ENCODE data around the gene C1QL4.
"Not testable (repeated sequence)": the region's sequence is repeated elsewhere in the genome, so short reads cannot be mapped to it uniquely, and the experiment has no call there.

Gene C1QL4

DNA sequence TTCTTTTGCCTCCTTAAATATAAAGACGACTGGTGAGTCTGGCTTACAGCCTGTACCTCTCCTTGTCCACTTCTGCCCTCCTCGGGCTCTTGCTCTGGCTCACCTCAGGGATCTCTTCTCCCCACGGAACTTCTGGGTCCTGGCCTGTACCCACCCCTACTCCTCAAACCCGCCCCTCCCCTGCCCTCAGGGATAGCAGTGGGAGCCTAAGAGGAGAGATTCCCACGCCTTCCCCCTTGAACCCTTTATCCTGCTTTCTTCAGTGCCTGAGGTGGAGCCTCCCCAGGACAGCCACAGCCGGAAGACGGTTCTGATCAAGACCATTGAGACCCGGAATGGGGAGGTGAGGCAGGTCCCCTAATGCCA, 39.3 kb downstream of the C1QL4 start:
- no peak for DNase-seq

DNA sequence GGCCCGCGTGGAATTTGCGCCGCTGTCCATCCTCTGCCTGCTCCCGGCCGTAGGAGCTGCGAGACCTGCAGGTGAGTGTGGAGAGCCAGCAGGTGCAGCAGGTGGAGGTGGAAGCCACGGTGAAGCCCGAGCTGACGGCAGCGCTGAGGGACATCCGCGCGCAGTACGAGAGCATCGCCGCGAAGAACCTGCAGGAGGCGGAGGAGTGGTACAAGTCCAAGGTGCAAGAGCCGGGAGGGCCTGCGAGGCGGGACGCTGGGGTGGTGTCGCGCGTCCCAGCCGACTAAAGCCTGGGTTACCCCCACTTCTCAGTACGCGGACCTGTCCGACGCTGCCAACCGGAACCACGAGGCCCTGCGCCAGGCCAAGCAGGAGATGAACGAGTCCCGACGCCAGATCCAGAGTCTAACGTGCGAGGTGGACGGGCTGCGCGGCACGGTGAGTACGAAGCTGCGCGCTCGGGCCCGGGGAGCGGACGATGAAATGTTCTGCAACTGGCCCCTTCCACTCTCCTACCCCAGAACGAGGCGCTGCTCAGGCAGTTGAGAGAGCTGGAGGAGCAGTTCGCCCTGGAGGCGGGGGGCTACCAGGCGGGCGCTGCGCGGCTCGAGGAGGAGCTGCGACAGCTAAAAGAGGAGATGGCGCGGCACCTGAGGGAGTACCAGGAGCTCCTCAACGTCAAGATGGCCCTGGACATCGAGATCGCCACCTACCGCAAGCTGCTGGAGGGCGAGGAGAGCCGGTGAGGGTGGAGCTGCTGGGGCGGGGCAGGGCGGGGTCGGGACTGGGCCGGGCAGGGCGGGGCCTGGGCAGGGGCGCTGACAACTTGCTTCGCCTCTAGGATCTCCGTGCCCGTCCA, 39.9 kb downstream of the C1QL4 start:
- no peak for DNase-seq

DNA sequence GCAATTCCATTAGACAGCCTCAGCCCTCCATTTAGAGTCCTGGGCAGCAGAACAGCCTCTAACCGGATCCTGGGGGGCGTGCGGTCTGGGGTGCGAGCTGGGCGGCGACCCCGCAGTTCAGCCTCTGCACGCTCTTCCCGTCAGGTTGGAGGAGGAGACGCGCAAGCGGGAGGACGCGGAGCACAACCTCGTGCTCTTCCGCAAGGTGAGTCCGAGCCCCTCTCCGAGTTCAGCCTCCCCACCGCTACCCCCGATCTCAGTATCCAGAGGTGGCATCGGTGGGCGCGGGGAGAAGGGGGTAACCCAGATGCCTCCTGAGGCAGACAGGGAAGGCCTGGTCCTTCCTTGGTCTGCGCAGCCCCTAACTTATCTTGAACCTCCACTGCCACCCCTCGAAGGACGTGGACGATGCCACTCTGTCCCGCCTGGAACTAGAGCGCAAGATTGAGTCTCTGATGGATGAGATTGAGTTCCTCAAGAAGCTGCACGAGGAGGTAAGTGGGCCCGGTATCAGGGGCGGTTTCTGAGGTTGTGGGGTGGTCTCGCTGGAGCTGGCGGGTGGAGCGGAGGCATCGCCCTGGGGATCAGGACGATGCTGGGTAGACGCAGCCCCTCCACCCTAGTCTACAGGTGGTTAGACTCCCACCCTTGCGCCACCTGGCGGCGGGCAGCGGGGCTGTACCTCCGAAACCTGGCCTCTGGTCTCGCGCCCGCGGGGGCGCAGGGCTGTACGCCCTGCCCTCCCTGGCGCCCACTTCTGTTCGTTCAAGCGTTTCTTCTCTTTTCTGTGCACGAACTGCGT, 40.8 kb downstream of the C1QL4 start:
- peak; percentile 75 for DNase-seq

DNA sequence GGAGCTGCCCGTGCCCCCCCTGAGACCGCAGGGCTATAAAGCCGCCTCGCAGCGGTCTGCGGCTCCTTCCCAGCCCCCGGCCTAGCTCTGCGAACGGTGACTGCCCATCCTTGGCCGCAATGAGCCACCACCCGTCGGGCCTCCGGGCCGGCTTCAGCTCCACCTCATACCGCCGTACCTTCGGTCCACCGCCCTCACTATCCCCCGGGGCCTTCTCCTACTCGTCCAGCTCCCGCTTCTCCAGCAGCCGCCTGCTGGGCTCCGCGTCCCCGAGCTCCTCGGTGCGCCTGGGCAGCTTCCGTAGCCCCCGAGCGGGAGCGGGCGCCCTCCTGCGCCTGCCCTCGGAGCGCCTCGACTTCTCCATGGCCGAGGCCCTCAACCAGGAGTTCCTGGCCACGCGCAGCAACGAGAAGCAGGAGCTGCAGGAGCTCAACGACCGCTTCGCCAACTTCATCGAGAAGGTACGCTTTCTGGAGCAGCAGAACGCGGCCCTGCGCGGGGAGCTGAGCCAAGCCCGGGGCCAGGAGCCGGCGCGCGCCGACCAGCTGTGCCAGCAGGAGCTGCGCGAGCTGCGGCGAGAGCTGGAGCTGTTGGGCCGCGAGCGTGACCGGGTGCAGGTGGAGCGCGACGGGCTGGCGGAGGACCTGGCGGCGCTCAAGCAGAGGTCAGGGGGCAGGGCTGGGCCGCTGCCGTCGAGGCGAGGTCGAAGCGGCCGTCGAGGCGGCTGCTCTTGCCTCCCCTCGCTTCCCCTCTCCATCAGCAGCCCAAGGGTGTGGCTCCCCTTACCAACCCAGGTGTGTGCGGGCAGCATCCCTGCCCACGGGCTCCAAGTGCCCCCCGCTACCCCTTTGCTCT, 41.7 kb downstream of the C1QL4 start, which contains the start of gene PRPH:
Gene PRPH (plus strand): TSS at position 66 of the 855 bp plus-strand sequence. CDS start 54 bp downstream, at position 120.
- DNase-seq: peak; percentile 31

GRCh38 chr12:49294804-49295081, 42.2 kb downstream of the C1QL4 start:
- DNase-seq: no peak

- no peak for DNase-seq
These were observed 42.7 kb downstream of the C1QL4 start for GRCh38 chr12:49294086-49294803.

- no peak for DNase-seq
These were observed 43.7 kb downstream of the C1QL4 start for GRCh38 chr12:49293056-49293956.

- DNase-seq: no peak
These were observed 44.3 kb downstream of the C1QL4 start for GRCh38 chr12:49292729-49293055.

DNA sequence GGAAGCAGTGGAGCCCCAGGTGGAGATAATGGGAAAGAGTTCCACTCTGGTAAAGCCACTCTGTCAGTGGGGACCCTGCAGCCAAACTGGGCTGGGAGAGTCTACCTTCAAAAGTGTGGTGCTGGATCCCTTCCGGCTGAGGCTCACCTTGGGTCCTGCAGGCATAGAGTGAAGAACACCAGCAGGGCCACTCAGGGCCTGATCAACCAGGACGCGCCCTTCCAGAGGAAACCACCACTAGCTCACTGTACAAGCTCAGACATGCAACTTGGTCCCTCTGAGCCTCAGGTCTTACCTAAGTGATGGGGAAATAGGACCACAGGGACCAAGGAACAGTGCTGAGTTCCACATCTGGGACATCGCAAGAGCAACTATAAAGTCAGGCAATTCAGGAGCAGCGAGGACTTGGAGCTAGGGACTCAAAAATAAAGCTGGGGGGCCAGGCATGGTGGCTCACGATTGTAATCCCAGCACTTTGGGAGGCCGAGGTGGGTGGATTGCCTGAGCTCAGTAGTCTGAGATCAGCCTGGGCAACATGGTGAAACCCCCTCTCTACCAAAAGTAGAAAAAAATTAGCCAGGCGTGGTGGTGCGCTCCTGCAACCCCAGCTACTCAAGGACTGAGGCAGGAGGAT, 47.9 kb downstream of the C1QL4 start:
- no peak for DNase-seq

- peak; percentile 73 for DNase-seq
These were observed 48.6 kb downstream of the C1QL4 start for GRCh38 chr12:49288412-49288853.

GRCh38 chr12:49287876-49288275, 49.1 kb downstream of the C1QL4 start:
- no peak for DNase-seq

DNA sequence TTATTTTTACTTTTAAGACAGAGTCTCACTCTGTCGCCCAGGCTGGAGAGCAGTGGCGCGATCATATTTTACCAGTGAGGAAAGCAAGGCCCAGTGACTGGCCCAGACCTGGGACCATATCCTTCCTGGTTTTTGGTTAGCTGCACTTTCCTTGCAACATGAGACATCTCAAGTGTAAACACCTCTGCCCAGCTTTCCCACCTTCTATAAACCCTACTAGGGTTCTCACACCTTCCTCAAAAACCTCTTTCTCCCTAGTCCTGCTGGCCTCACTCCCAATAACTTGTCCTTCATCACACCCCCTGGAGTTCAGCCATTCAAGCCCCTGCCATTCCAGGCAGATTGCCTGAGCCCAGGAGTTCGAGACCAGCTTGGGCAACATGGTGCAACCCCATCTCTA, 52.3 kb downstream of the C1QL4 start:
- DNase-seq: no peak

GRCh38 chr12:49283541-49284429, 53.2 kb downstream of the C1QL4 start:
- DNase-seq: no peak

DNA sequence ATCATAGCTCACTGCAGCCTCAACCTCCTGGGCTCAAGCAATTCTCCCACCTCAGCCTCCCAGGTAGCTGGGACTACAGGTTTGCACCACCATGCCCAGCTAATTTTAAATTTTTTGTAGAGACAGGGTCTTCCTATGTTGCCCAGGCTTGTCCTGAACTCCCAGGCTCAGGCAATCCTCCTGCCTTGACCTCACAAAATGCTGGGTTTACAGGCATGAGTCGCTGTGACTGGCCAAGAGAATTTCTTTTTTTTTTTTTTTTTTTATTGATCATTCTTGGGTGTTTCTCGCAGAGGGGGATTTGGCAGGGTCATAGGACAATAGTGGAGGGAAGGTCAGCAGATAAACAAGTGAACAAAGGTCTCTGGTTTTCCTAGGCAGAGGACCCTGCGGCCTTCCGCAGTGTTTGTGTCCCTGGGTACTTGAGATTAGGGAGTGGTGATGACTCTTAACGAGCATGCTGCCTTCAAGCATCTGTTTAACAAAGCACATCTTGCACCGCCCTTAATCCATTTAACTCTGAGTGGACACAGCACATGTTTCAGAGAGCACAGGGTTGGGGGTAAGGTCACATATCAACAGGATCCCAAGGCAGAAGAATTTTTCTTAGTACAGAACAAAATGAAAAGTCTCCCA, 54.1 kb downstream of the C1QL4 start:
- not testable (repeated sequence) for DNase-seq

Measured in activated T-cell treated with anti-CD3 and anti-CD28 coated beads, Interleukin-2, amount 50 U/mL, for 1 hour (primary cell).